GM12878 (cell line): ENCODE results near the gene SLITRK4. TPM values are rescaled to one million over a fixed set of nuclear protein-coding genes. Genes with fewer than 3 reads are reported as not detected.

Experiments
- ATAC-seq: fragments of 200-7000 bp; cut with Tn5 transposase; 3 replicates; pipeline ENCODE4 v1.9.1; 2020; ENCODE audit warnings: mild to moderate bottlenecking, moderate library complexity
- BruUV-seq: library from RNA; stranded (reverse); fragments of 400-500 nt; replicated peaks from 2 replicates; lab custom pipeline; 2021; lab: Mats Ljungman, UMichigan
- CTCF ChIA-PET: fragments of 300-600 bp; sonication (Branson Sonifier 250); formaldehyde crosslinking; extraction: SDS; loops from one replicate; lab custom pipeline; 2021; ENCODE audit warnings: inconsistent platforms; lab: Yijun Ruan, JAX
- POLR2A ChIA-PET: fragments of 350-600 bp; formaldehyde crosslinking; extraction: SDS; loops from one replicate; lab custom pipeline; 2021; ENCODE audit warnings: inconsistent platforms; lab: Charles Lee
- RAD21 ChIA-PET: fragments of 300-600 bp; sonication (Branson Sonifier 250); formaldehyde crosslinking; loops from one replicate; lab custom pipeline; 2023; ENCODE audit warnings: antibody characterized with exemption; ENCODE audit not compliant: unreplicated experiment; lab: Charles Lee
- SMC1A ChIA-PET: fragments of 300-600 bp; sonication (Branson Sonifier 250); formaldehyde crosslinking; loops from one replicate; lab custom pipeline; 2023; ENCODE audit not compliant: unreplicated experiment, uncharacterized antibody; lab: Charles Lee
- DNase-seq: peaks from one replicate; pipeline ENCODE4 v3.0.0-alpha.2; 2011; ENCODE audit warnings: low read depth, low spot score
- FAIRE-seq: peaks from 3 replicates; lab custom pipeline; 2011; peaks lifted over from hg19 to GRCh38; lab: Jason Lieb, UNC
- H2AFZ ChIP-seq: 2 replicates; pipeline ENCODE4 v1.6.0; 2011; ENCODE audit warnings: low read depth, low read length, control low read depth; ENCODE audit not compliant: control insufficient read depth
- H3K27ac ChIP-seq: 2 replicates; pipeline ENCODE4 v1.5.1; 2011; ENCODE audit warnings: control low read depth; ENCODE audit not compliant: control insufficient read depth, insufficient read depth
- H3K27me3 ChIP-seq, 2 experiments: replicated peaks in 1 of 2; 2 replicates each; pipeline versions ENCODE4 v1.6.0 to v1.6.1; 2011; ENCODE audit warnings: low read length in 1 of 2; ENCODE audit not compliant: control insufficient read depth in 2 of 2, insufficient read depth in 2 of 2
- H3K36me3 ChIP-seq, 2 experiments: 2 replicates each; pipeline ENCODE4 v1.5.1; 2011; ENCODE audit warnings: low read length in 1 of 2; ENCODE audit not compliant: control insufficient read depth in 2 of 2, insufficient read depth in 2 of 2
- H3K4me1 ChIP-seq: 2 replicates; pipeline ENCODE4 v1.6.1; 2011; ENCODE audit warnings: mild to moderate bottlenecking, low read length, moderate library complexity, mixed read lengths; ENCODE audit not compliant: control insufficient read depth, insufficient read depth
- H3K4me2 ChIP-seq: 2 replicates; pipeline ENCODE4 v1.6.0; 2011; ENCODE audit warnings: control low read depth; ENCODE audit not compliant: control insufficient read depth, insufficient read depth
- H3K4me3 ChIP-seq: fragments of 200-600 bp; sonication (generic); 2 replicates; pipeline ENCODE4 v1.5.1; 2016
- H3K79me2 ChIP-seq: 2 replicates; pipeline ENCODE4 v1.6.0; 2011; ENCODE audit warnings: low read length; ENCODE audit not compliant: control insufficient read depth, insufficient read depth
- H3K9ac ChIP-seq: 2 replicates; pipeline ENCODE4 v1.8.0; 2011; ENCODE audit warnings: low read length, control low read depth, mixed read lengths; ENCODE audit not compliant: control insufficient read depth, insufficient read depth
- H3K9me3 ChIP-seq: replicated peaks from 3 replicates; pipeline ENCODE4 v1.5.1; 2011; ENCODE audit warnings: mild to moderate bottlenecking, low read length; ENCODE audit not compliant: control insufficient read depth, insufficient read depth
- H4K20me1 ChIP-seq: 2 replicates; pipeline ENCODE4 v1.6.0; 2011; ENCODE audit not compliant: control insufficient read depth, insufficient read depth
- CHD4 ChIP-seq: fragments of 200-600 bp; sonication (generic); IDR thresholded peaks from 2 replicates; pipeline ENCODE4 v1.6.1; 2016; ENCODE audit warnings: mild to moderate bottlenecking
- KDM1A ChIP-seq: fragments of 200-600 bp; sonication (generic); IDR thresholded peaks from 2 replicates; pipeline ENCODE4 v1.6.1; 2016; ENCODE audit warnings: borderline replicate concordance
- MYB ChIP-seq: fragments of 150-350 bp; IDR thresholded peaks from 2 replicates; pipeline ENCODE4 v1.6.1; 2014; ENCODE audit warnings: mild to moderate bottlenecking, low read depth, low read length, borderline replicate concordance
- NFYB ChIP-seq: IDR thresholded peaks from 2 replicates; pipeline ENCODE4 v1.6.1; 2011; ENCODE audit warnings: low read depth, mild to moderate bottlenecking, low read length, improper control_type of control experiment, moderate library complexity; ENCODE audit not compliant: insufficient read depth
- TBL1XR1 ChIP-seq: IDR thresholded peaks from 2 replicates; pipeline ENCODE4 v1.6.1; 2012; ENCODE audit warnings: low read depth, low read length, improper control_type of control experiment
- YY1 ChIP-seq: IDR thresholded peaks from 2 replicates; pipeline ENCODE4 v1.6.1; 2011; ENCODE audit warnings: low read depth, mild to moderate bottlenecking, low read length
- ZNF274 ChIP-seq: IDR thresholded peaks from one replicate; pipeline ENCODE4 v1.8.0; 2011; ENCODE audit not compliant: insufficient read length, insufficient read depth
- WGBS: methylation state at CpG from one replicate; pipeline ENCODE4 v1.1.6; 2016; ENCODE audit warnings: low lambda C conversion rate; ENCODE audit not compliant: insufficient replicate concordance, insufficient coverage; ENCODE audit errors: missing lambda C conversion rate; 5-methylcytosine and 5-hydroxymethylcytosine counted together
- in situ Hi-C: fragments of 300-500 bp; cut with MboI; formaldehyde crosslinking; loops from 9 replicates; pipeline ENCODE4 v1.14.3; 2018; ENCODE audit warnings: mixed read lengths
- intact Hi-C: fragments of 100-400 bp; cut with micrococcal nuclease; formaldehyde crosslinking; loops from one replicate; pipeline ENCODE4 v1.14.2; 2022; ENCODE audit not compliant: unreplicated experiment
- polyA plus RNA-seq, 11 experiments: library from polyadenylated mRNA; depleted of rRNA in 4 of 11; unstranded in 6 of 11; stranded (reverse) in 5 of 11; fragments of >200 nt; fragmentation: Nextera tagmentation in 4 of 11; fragmentation: Illumina TruSeq in 1 of 11; extraction: Ambion mirVana in 4 of 11; extraction: Trizol in 1 of 11; gene quantifications; 1 replicate in 1 of 11; 2 replicates in 10 of 11; pipeline versions ENCODE4 v1.2.1 to v1.2.3, GENCODE V29; 2011 to 2016; ENCODE audit warnings: inconsistent platforms in 2 of 11, missing spikeins in 2 of 11, low read depth in 1 of 11
- total RNA-seq, 4 experiments: library from RNA; depleted of rRNA in 3 of 4; stranded (reverse); fragments of >200 nt in 3 of 4; fragmentation: Illumina TruSeq in 1 of 4; extraction: Trizol in 1 of 4; gene quantifications; 2 replicates each; pipeline versions ENCODE4 v1.2.1 to v1.2.3, GENCODE V29; 2013 to 2021

Gene SLITRK4
- total and polyA plus RNA-seq, 10 of the 15 experiments (the other 5 are each of a cell fraction or from before 2014, with no cell fraction given) = 0.45 to 1.1 (median 0.66) TPM

DNA sequence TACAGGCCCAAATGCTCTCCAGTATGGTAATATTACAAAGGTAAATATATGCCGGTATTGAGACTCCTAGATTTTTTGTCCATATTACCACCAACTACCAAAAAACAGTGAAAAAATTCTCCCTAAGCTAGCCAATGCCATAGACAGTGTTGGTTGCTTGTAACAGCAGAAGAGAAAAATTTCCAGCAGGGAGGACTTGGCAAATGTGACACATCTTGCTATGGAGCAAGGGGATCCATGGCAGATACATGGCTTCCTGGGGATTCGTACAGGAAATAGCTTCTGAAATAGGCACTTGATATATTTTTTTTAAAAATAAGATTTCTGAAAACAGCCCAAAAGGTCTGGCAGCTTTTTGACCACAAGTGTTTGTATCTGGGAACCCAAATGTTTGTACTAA, 14.6 kb downstream of the SLITRK4 start:
- in situ Hi-C loops (no loop called here), intact Hi-C loops (no loop called here)
- H4K20me1 ChIP-seq = no peaks in the 10 kb centered on the region
- H3K27me3 ChIP-seq = no peaks in the 10 kb centered on the region
- no TSS peak for BruUV-seq
- no peaks in the 10 kb centered on the region for H3K9me3 ChIP-seq
- no peaks in the 10 kb centered on the region for H3K79me2 ChIP-seq
- ChIA-PET SMC1A (no interaction called here), RAD21 (no interaction called here), CTCF (interaction anchor here (0.6 kb wide), 1 partner anchor 66 kb away, joined by 3 read pairs; no protein-coding TSS in a partner anchor), POLR2A (no interaction called here)
- no peaks in the 10 kb centered on the region for H3K4me1 ChIP-seq
- WGBS = 45% methylated on average over 2 of the region's 2 CpGs
- FAIRE-seq (no peak), ATAC-seq (no peak), DNase-seq (no peak)
- H3K36me3 ChIP-seq = no peaks in the 10 kb centered on the region
- H3K27ac ChIP-seq = no peak overlapping the region
- H3K4me3 ChIP-seq = no peak overlapping the region
- H3K4me2 ChIP-seq = no peak overlapping the region
- no peak for TF ChIP-seq TBL1XR1
- H3K9ac ChIP-seq = no peak overlapping the region
- no peak overlapping the region for H2AFZ ChIP-seq

DNA sequence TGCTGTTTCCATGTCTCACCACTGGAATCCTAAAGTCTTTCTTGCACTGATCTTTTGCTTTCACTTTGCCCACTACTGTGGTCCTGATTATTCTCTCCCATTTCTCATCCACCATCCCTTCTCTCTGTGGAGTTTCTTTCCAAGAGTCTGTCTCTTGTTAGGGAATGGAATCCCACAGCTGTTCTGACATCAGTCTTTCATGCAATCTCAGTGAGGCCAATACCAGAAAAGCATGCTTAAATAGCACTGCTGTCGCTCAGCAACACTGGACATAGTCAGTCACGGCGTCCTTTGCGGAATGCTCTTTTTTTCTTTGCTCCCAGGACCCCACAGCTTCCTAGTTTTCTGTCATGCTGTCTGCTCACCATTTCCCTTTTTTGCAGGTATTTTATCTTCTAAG, 20.1 kb downstream of the SLITRK4 start:
- Histone ChIP-seq H3K27ac (no peak overlapping the region), H3K9me3 (no peaks in the 10 kb centered on the region), H3K36me3 (no peaks in the 10 kb centered on the region), H3K79me2 (no peaks in the 10 kb centered on the region), H3K4me2 (no peak overlapping the region), H3K9ac (no peak overlapping the region), H4K20me1 (no peaks in the 10 kb centered on the region), H3K4me3 (no peak overlapping the region), H2AFZ (no peak overlapping the region), H3K27me3 (no peaks in the 10 kb centered on the region), H3K4me1 (no peaks in the 10 kb centered on the region)
- ChIA-PET CTCF (interaction anchor here (0.7 kb wide), 1 partner anchor 1064 kb away, joined by 3 read pairs; no protein-coding TSS in a partner anchor), SMC1A (interaction anchor here (0.8 to 1.3 kb wide), 2 partner anchors 8 to 21 kb away, joined by 3 read pairs; no protein-coding TSS in a partner anchor), POLR2A (no interaction called here), RAD21 (interaction anchor here (0.5 kb wide), 1 partner anchor 178 kb away, joined by 3 read pairs; no protein-coding TSS in a partner anchor)
- no TSS peak for BruUV-seq
- ATAC-seq = no peak
- intact Hi-C loops (no loop called here), in situ Hi-C loops (no loop called here)
- TF ChIP-seq CHD4 (no peak), YY1 (no peak), KDM1A (no peak), MYB (no peak), ZNF274 (no peak), NFYB (no peak)
- no peak for FAIRE-seq
- 61% methylated on average over 4 of the region's 4 CpGs for WGBS
- DNase-seq = no peak
